Thyroid gland (tissue), 4 donors: ENCODE data around the gene MAPK4.

Experiments
- POLR2A ChIP-seq, 2 donors: fragments of 450-650 bp; IDR thresholded peaks; one replicate each; pipeline ENCODE4 v1.6.1; 2017; ENCODE audit warnings: antibody characterized with exemption in 2 of 2, mild to moderate bottlenecking in 2 of 2, moderate library complexity in 1 of 2
- TF ChIP-seq, protein P1 (sequence below), 6 experiments: fragments of 200-600 bp in 3 of 6; fragments of 450-650 bp in 3 of 6; sonication (generic) in 3 of 6; IDR thresholded peaks; one replicate each; pipeline ENCODE4 v1.5.1; 2016 to 2019; ENCODE audit warnings: antibody characterized with exemption in 6 of 6, mild to moderate bottlenecking in 2 of 6, inconsistent platforms in 1 of 6, moderate library complexity in 1 of 6

DNA sequence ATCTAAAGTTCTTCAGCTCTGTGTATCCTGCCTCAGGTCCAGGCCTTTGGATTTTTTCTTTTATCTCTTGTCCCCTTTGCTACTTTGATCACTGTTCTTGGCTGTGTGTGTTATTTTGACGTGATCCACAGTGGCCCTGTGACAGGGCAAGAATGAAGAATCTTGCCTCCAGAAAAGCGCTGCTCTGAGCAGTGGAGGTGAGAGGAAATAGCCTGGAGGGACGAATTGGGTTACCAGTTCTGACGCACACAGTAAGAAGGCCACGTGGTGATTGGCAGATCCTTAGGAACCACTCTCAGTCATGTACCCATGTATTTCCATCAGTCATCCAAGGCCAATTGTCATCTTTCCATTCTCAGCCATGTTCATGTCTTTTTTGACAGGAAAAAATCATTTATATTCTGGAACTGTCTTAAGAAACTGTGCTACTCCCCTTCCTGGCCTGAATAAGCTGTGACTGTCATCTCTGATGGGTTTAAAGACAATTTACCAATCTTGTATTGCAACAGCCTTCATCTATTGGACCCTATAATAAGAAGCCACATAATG is 47.6 kb downstream of the MAPK4 start:
- no peak for TF ChIP-seq POLR2A (IDR thresholded peaks at IDR 0.05)
- TF ChIP-seq, protein P1, sequence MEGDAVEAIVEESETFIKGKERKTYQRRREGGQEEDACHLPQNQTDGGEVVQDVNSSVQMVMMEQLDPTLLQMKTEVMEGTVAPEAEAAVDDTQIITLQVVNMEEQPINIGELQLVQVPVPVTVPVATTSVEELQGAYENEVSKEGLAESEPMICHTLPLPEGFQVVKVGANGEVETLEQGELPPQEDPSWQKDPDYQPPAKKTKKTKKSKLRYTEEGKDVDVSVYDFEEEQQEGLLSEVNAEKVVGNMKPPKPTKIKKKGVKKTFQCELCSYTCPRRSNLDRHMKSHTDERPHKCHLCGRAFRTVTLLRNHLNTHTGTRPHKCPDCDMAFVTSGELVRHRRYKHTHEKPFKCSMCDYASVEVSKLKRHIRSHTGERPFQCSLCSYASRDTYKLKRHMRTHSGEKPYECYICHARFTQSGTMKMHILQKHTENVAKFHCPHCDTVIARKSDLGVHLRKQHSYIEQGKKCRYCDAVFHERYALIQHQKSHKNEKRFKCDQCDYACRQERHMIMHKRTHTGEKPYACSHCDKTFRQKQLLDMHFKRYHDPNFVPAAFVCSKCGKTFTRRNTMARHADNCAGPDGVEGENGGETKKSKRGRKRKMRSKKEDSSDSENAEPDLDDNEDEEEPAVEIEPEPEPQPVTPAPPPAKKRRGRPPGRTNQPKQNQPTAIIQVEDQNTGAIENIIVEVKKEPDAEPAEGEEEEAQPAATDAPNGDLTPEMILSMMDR (IDR thresholded peaks at IDR 0.05) = no peak
